ENCODE data around the gene IGSF3. TPM values are rescaled to one million over a fixed set of nuclear protein-coding genes. Genes with fewer than 3 reads are reported as not detected.

Gene IGSF3
- total and polyA plus RNA-seq, 7 donors, result 1.8 to 10.2 (median 5.3) TPM

DNA sequence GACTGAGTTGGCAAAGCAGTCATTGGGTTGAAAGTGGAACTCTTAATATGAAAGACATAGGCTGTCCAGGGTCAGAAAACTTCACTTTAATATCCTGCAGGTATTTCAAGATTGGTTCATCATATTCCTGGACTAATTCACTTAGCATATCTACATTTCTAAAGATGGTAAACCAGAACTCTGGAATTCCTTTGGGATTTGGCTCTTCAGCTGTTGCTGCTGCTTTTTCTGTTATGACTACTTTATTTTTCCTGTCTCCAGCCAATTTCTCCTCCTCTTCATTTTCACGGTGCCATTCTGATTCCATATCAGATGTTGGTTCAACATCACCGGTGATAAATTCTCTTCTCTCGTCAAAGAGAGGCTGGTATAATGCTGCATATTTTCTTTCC lies 134.1 kb downstream of the IGSF3 start:
- intact Hi-C loops (cut with DNase I), result no loop called here
- H3K4me3 ChIP-seq, result no peak overlapping the region
- no peaks in the 10 kb centered on the region for H3K27me3 ChIP-seq
- no peaks in the 10 kb centered on the region for H3K4me1 ChIP-seq
- H3K9me3 ChIP-seq, result no peaks in the 10 kb centered on the region
- H3K27ac ChIP-seq, result no peak overlapping the region
- no peak for TF ChIP-seq CTCF (IDR thresholded peaks at IDR 0.05)
- TF ChIP-seq POLR2AphosphoS5 (IDR thresholded peaks at IDR 0.05), result no peak
- no peak for TF ChIP-seq POLR2A (IDR thresholded peaks at IDR 0.05)
- no peak for TF ChIP-seq EP300 (IDR thresholded peaks at IDR 0.05)
- 95 to 96% methylated on average over 3 of the region's 3 CpGs for WGBS, 2 donors
- peaks cover 3 to 32% (median 7%) of the 10 kb centered on the region in 4 donors for H3K36me3 ChIP-seq
- no peak for DNase-seq

- intact Hi-C loops (cut with DNase I), result no loop called here
- WGBS, 2 donors, result 97% methylated on average over 23 of the region's 23 CpGs
- no peak for TF ChIP-seq POLR2A (IDR thresholded peaks at IDR 0.05)
- no peak for TF ChIP-seq POLR2AphosphoS5 (IDR thresholded peaks at IDR 0.05)
- no peak for TF ChIP-seq EP300 (IDR thresholded peaks at IDR 0.05)
- no peak for TF ChIP-seq CTCF (IDR thresholded peaks at IDR 0.05)
- Histone ChIP-seq H3K4me1 (no peaks in the 10 kb centered on the region), H3K27me3 (no peaks in the 10 kb centered on the region), H3K36me3 (peaks cover 3 to 32% (median 7%) of the 10 kb centered on the region in 4 donors), H3K27ac (no peak overlapping the region), H3K4me3 (no peak overlapping the region), H3K9me3 (no peaks in the 10 kb centered on the region)
- DNase-seq, result no peak
Measured at GRCh38 chr1:116532671-116533428, 134.7 kb downstream of the IGSF3 start.

DNA sequence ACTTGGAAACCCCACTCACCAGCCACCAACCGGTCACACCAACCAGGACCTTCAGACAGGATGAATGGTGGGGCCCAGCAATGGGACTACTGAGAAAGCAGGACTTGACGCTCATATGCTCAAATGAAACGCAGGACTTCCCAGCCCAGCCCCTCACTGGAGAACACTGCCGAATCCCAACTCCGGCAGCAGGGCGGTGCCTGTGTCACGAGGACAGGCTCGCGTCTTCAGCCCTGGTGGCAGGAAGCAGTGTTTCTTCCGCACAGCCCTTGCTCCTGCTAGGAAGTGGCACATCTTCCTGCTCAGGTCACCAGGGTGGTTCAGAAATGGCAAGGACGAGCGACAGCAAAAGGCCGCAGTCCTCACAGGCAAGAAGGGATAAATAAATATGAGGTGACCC lies 135.6 kb downstream of the IGSF3 start:
- no peak overlapping the region for H3K27ac ChIP-seq
- WGBS, 2 donors, result 96 to 97% methylated on average over 13 of the region's 13 CpGs

DNA sequence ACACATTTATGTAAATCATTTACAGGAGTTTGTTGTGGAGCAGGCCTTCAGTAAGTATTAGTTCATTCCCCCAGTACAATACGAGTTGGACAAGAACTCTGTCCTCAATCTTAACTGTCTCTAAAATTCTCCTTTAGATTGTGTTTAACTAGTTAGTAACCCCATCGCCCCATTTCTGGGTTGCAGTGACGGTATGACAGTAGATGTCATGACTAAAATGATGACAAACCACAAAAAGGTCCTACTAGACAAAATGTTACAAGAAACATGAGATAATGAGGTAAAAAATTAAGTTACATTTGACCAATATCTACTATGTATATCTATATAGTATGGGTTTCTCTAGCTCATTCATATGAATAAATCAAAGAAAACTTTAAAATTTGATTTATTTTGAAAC lies 137.9 kb downstream of the IGSF3 start:
- intact Hi-C loops (cut with DNase I), result no loop called here

More for the DNA sequence above, 135.6 kb downstream of the IGSF3 start:
- no peaks in the 10 kb centered on the region for H3K4me1 ChIP-seq
- H3K36me3 ChIP-seq, result peaks cover 3 to 32% (median 7%) of the 10 kb centered on the region in 4 donors
- intact Hi-C loops (cut with DNase I), result no loop called here
- no peaks in the 10 kb centered on the region for H3K27me3 ChIP-seq
- no peak for TF ChIP-seq POLR2AphosphoS5 (IDR thresholded peaks at IDR 0.05)
- no peak for DNase-seq
- H3K9me3 ChIP-seq, result no peaks in the 10 kb centered on the region
- no peak overlapping the region for H3K4me3 ChIP-seq

More for the DNA sequence above, 137.9 kb downstream of the IGSF3 start:
- peaks cover 3 to 20% (median 7%) of the 10 kb centered on the region in 4 donors for H3K36me3 ChIP-seq
- H3K27me3 ChIP-seq, result no peaks in the 10 kb centered on the region
- no peak for DNase-seq
- TF ChIP-seq CTCF (IDR thresholded peaks at IDR 0.05), result no peak
- no peak for TF ChIP-seq EP300 (IDR thresholded peaks at IDR 0.05)
- no peak for TF ChIP-seq POLR2A (IDR thresholded peaks at IDR 0.05)
- no peak for TF ChIP-seq POLR2AphosphoS5 (IDR thresholded peaks at IDR 0.05)
- no peak overlapping the region for H3K27ac ChIP-seq
- no peaks in the 10 kb centered on the region for H3K9me3 ChIP-seq
- no peak overlapping the region for H3K4me3 ChIP-seq
- WGBS, 2 donors, result 76 to 87% methylated on average over 3 of the region's 3 CpGs
- H3K4me1 ChIP-seq, result no peaks in the 10 kb centered on the region

Measured in sigmoid colon (tissue), 7 donors.